Trophoblast cell (in vitro differentiated cells and primary cell): ENCODE measurements around the gene TSNAXIP1.

Experiments
- DNase-seq, 2 donors: peaks; one replicate each; pipeline ENCODE4 v3.0.0-alpha.2; 2016
- H2AFZ ChIP-seq: 2 replicates; pipeline ENCODE4 v1.6.1; 2013; ENCODE audit warnings: low read length, moderate library complexity, mild to moderate bottlenecking; ENCODE audit not compliant: insufficient read depth, poor library complexity
- H2AK5ac ChIP-seq: 2 replicates; pipeline ENCODE4 v1.6.1; 2013; ENCODE audit warnings: mild to moderate bottlenecking, low read length
- H2BK120ac ChIP-seq: 2 replicates; pipeline ENCODE4 v1.6.1; 2013; ENCODE audit warnings: low read length, mild to moderate bottlenecking, moderate library complexity; ENCODE audit not compliant: insufficient read depth, poor library complexity
- H2BK12ac ChIP-seq: 2 replicates; pipeline ENCODE4 v1.6.1; 2013; ENCODE audit warnings: mild to moderate bottlenecking, low read length, moderate library complexity
- H2BK5ac ChIP-seq: 2 replicates; pipeline ENCODE4 v1.6.1; 2013; ENCODE audit warnings: low read length, low read depth, moderate library complexity, mild to moderate bottlenecking; ENCODE audit not compliant: poor library complexity
- H3K14ac ChIP-seq: 2 replicates; pipeline ENCODE4 v1.6.1; 2013; ENCODE audit warnings: mild to moderate bottlenecking, low read length
- H3K18ac ChIP-seq: 2 replicates; pipeline ENCODE4 v1.6.1; 2013; ENCODE audit warnings: mild to moderate bottlenecking, low read length
- H3K23ac ChIP-seq: 2 replicates; pipeline ENCODE4 v1.6.1; 2013; ENCODE audit warnings: low read length
- H3K27ac ChIP-seq: 2 replicates; pipeline ENCODE4 v1.5.1; 2013; ENCODE audit warnings: low read depth, mild to moderate bottlenecking, inconsistent platforms, low read length, moderate library complexity
- H3K27me3 ChIP-seq: 2 replicates; pipeline ENCODE4 v1.6.1; 2013; ENCODE audit warnings: inconsistent platforms, mild to moderate bottlenecking, low read length, moderate library complexity; ENCODE audit not compliant: insufficient read depth
- H3K36me3 ChIP-seq, 2 experiments: 1 replicate in 1 of 2; 2 replicates in 1 of 2; pipeline ENCODE4 v1.6.1; 2013; ENCODE audit warnings: low read length in 2 of 2, mild to moderate bottlenecking in 2 of 2, moderate library complexity in 1 of 2; ENCODE audit not compliant: insufficient read depth in 2 of 2, control insufficient read depth in 1 of 2
- H3K4ac ChIP-seq: 2 replicates; pipeline ENCODE4 v1.6.1; 2013; ENCODE audit warnings: low read depth, mild to moderate bottlenecking, low read length, moderate library complexity
- H3K4me1 ChIP-seq, 2 experiments: 1 replicate in 1 of 2; 2 replicates in 1 of 2; pipeline ENCODE4 v1.6.1; 2013; ENCODE audit warnings: low read length in 2 of 2, mild to moderate bottlenecking in 2 of 2, moderate library complexity in 1 of 2; ENCODE audit not compliant: insufficient read depth in 2 of 2, control insufficient read depth in 1 of 2
- H3K4me2 ChIP-seq: 2 replicates; pipeline ENCODE4 v1.6.1; 2013; ENCODE audit warnings: inconsistent platforms, mild to moderate bottlenecking, low read length, moderate library complexity
- H3K4me3 ChIP-seq: 2 replicates; pipeline ENCODE4 v1.5.1; 2013; ENCODE audit warnings: mild to moderate bottlenecking, low read depth, low read length, inconsistent platforms
- H3K79me1 ChIP-seq: one replicate; pipeline ENCODE4 v1.6.1; 2013; ENCODE audit warnings: low read length
- H3K79me2 ChIP-seq: 2 replicates; pipeline ENCODE4 v1.6.1; 2013; ENCODE audit warnings: low read length, mild to moderate bottlenecking; ENCODE audit not compliant: control insufficient read depth, insufficient read depth, poor library complexity
- H3K9ac ChIP-seq: 2 replicates; pipeline ENCODE4 v1.6.1; 2013; ENCODE audit warnings: mild to moderate bottlenecking, low read length
- H3K9me3 ChIP-seq: 2 replicates; pipeline ENCODE4 v1.6.1; 2013; ENCODE audit warnings: low read depth, mild to moderate bottlenecking, control low read depth, inconsistent platforms, low read length; ENCODE audit not compliant: insufficient read depth
- H4K12ac ChIP-seq: 2 replicates; pipeline ENCODE4 v1.6.1; 2013; ENCODE audit warnings: low read depth, mild to moderate bottlenecking, low read length, moderate library complexity
- H4K8ac ChIP-seq: 2 replicates; pipeline ENCODE4 v1.6.1; 2013; ENCODE audit warnings: low read depth, mild to moderate bottlenecking, low read length, moderate library complexity
- H4K91ac ChIP-seq: one replicate; pipeline ENCODE4 v1.6.1; 2013; ENCODE audit warnings: low read depth, mild to moderate bottlenecking, low read length, moderate library complexity
- WGBS: extraction: QIAGEN DNeasy Blood & Tissue Kit; methylation state at CpG from one replicate; pipeline ENCODE4 v1.1.7; 2013; ENCODE audit warnings: missing lambda C conversion rate; ENCODE audit not compliant: insufficient read length, insufficient coverage; ENCODE audit errors: extremely low coverage; 5-methylcytosine and 5-hydroxymethylcytosine counted together

TSNAXIP1 gene

GRCh38 chr16:67804853-67805542, 1.7 kb upstream of the TSNAXIP1 start:
- H3K36me3 ChIP-seq = peaks cover 11 to 27% of the 10 kb centered on the region in 2 experiments
- no CpG with 5 or more reads among the region's 4 CpGs for WGBS
- no peaks in the 10 kb centered on the region for H3K27me3 ChIP-seq
- peak overlapping the region; percentile 50 for H4K8ac ChIP-seq
- no peak overlapping the region for H2AFZ ChIP-seq
- DNase-seq = no peak
- H2BK5ac ChIP-seq = no peak overlapping the region
- H4K91ac ChIP-seq = no peak overlapping the region
- H3K14ac ChIP-seq = no peak overlapping the region
- H3K4ac ChIP-seq = peak overlapping the region; percentile 87
- peak overlapping the region; percentile 6 for H4K12ac ChIP-seq
- H3K4me2 ChIP-seq = peak overlapping the region; percentile 76
- H2AK5ac ChIP-seq = no peak overlapping the region
- H3K4me1 ChIP-seq = peaks cover 7 to 8% of the 10 kb centered on the region in 2 experiments
- no peak overlapping the region for H3K23ac ChIP-seq
- peaks cover 2% of the 10 kb centered on the region for H3K9me3 ChIP-seq
- H2BK120ac ChIP-seq = no peak overlapping the region
- peak overlapping the region; percentile 68 for H3K18ac ChIP-seq
- H2BK12ac ChIP-seq = no peak overlapping the region
- H3K4me3 ChIP-seq = peak overlapping the region; percentile 90
- no peak overlapping the region for H3K27ac ChIP-seq
- H3K79me1 ChIP-seq = peaks cover 11% of the 10 kb centered on the region
- H3K79me2 ChIP-seq = peaks cover 7% of the 10 kb centered on the region
- no peak overlapping the region for H3K9ac ChIP-seq

GRCh38 chr16:67805718-67806427, 816 bp upstream of the TSNAXIP1 start:
- Histone ChIP-seq H4K8ac (peak overlapping the region; percentile 91), H3K27ac (no peak overlapping the region), H3K9ac (peak overlapping the region; percentile 75), H3K79me2 (peaks cover 7% of the 10 kb centered on the region), H4K12ac (peak overlapping the region; percentile 51), H3K79me1 (peaks cover 11% of the 10 kb centered on the region), H3K4me2 (peak overlapping the region; percentile 76), H2BK120ac (peak overlapping the region; percentile 21), H3K36me3 (peaks cover 3 to 19% of the 10 kb centered on the region in 2 experiments), H2BK12ac (peak overlapping the region; percentile 12), H3K23ac (no peak overlapping the region), H3K9me3 (no peaks in the 10 kb centered on the region), H3K4me3 (peak overlapping the region; percentile 90), H2AK5ac (peak overlapping the region; percentile 51), H4K91ac (peak overlapping the region; percentile 33), H3K14ac (peak overlapping the region; percentile 65), H2AFZ (peak overlapping the region; percentile 77), H3K18ac (peak overlapping the region; percentile 76), H2BK5ac (peak overlapping the region; percentile 23), H3K27me3 (no peaks in the 10 kb centered on the region), H3K4ac (peak overlapping the region; percentile 87), H3K4me1 (peaks cover 7 to 8% of the 10 kb centered on the region in 2 experiments)
- DNase-seq = peak; percentile 7 to 22
- whole genome bisulfite sequencing = no CpG with 5 or more reads among the region's 26 CpGs

GRCh38 chr16:67807148-67807682, 526 bp downstream of the TSNAXIP1 start:
- Histone ChIP-seq H3K27ac (no peak overlapping the region), H2BK12ac (no peak overlapping the region), H3K9me3 (no peaks in the 10 kb centered on the region), H3K18ac (no peak overlapping the region), H4K12ac (no peak overlapping the region), H4K8ac (peak overlapping the region; percentile 89), H3K79me2 (peaks cover 7% of the 10 kb centered on the region), H3K36me3 (peaks cover 0 to 9% of the 10 kb centered on the region in 2 experiments), H3K23ac (no peak overlapping the region), H3K4me1 (peaks cover 7 to 8% of the 10 kb centered on the region in 2 experiments), H2AFZ (peak overlapping the region; percentile 75), H3K27me3 (no peaks in the 10 kb centered on the region), H3K14ac (no peak overlapping the region), H3K79me1 (peaks cover 11% of the 10 kb centered on the region), H2BK5ac (no peak overlapping the region), H3K9ac (peak overlapping the region; percentile 47), H3K4me2 (peak overlapping the region; percentile 100), H3K4ac (no peak overlapping the region), H2AK5ac (no peak overlapping the region), H4K91ac (no peak overlapping the region), H3K4me3 (peak overlapping the region; percentile 90), H2BK120ac (no peak overlapping the region)
- no CpG with 5 or more reads among the region's 24 CpGs for WGBS
- DNase-seq = no peak

GRCh38 chr16:67811899-67812298, 5.2 kb downstream of the TSNAXIP1 start:
- Histone ChIP-seq H3K18ac (no peak overlapping the region), H3K9ac (no peak overlapping the region), H4K12ac (no peak overlapping the region), H4K91ac (no peak overlapping the region), H3K27me3 (no peaks in the 10 kb centered on the region), H3K14ac (no peak overlapping the region), H2BK5ac (no peak overlapping the region), H2AFZ (no peak overlapping the region), H2AK5ac (no peak overlapping the region), H3K36me3 (no peaks in the 10 kb centered on the region), H3K4me3 (no peak overlapping the region), H4K8ac (no peak overlapping the region), H3K4me2 (no peak overlapping the region), H2BK120ac (no peak overlapping the region), H3K27ac (no peak overlapping the region), H3K23ac (no peak overlapping the region), H2BK12ac (no peak overlapping the region), H3K9me3 (no peaks in the 10 kb centered on the region), H3K4me1 (peaks cover 0 to 1% of the 10 kb centered on the region in 2 experiments), H3K79me2 (no peaks in the 10 kb centered on the region), H3K4ac (no peak overlapping the region), H3K79me1 (peaks cover 1% of the 10 kb centered on the region)
- no CpG with 5 or more reads among the region's 1 CpG for WGBS
- DNase-seq = no peak
